Measurements from ENCODE around the gene SCGB3A2.

SCGB3A2 gene

DNA sequence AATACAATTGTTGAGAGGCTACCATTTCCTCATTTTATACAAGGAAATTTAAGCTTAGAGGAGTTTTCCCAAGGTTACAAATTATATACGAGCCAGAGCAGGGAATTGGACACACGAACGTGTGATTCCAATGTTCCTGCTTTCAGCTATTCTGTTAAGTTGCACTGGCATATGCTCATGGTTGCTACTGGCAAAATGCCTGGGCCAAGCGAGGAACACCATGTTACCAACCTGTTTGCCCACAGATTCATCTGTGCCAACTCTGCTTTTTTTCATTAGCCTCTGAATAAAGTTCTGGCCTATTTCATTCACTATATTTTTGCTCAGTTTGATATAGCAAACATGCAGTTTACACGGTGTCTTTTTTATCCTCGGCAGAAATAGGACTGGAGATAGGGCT is 32.9 kb downstream of the SCGB3A2 start:
- DNase-seq, result no peak

DNA sequence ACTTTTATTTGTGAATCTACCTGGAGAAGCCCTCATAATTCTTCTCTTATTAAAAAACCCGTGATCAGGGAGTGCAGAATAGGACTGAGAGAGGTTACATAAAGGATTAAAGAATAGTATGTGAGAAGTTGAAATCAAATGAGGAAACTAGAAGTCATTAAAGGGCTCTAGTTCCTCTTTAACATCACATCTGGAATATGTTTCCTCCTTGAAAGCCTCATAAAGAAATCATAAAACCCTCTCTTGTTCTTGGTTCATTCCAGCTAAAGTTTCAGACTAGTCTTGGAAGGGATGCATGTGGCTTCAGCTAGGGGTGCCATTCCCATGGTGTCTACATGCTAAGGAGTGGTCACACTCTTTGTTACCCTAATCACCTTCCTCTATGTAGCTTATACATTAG is 33.5 kb downstream of the SCGB3A2 start:
- no peak for DNase-seq

DNA sequence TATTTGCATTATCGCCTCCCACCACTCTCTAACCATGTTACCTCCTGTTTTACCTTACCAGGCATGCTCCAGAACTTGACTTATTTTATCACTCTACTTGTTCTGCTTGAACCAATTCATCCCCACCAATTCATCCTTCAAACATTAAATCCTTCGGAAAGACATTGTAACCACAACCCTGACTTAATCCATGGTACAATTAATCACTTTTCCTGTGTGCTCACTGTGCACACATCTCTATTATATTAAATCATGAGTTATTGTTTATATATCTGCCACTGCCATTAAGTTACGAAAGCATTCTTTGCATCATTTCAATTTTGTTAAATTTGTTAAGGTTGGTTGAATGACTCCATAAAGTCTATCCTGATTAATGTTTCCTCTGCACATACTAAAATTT is 35.3 kb downstream of the SCGB3A2 start:
- no peak for DNase-seq

DNA sequence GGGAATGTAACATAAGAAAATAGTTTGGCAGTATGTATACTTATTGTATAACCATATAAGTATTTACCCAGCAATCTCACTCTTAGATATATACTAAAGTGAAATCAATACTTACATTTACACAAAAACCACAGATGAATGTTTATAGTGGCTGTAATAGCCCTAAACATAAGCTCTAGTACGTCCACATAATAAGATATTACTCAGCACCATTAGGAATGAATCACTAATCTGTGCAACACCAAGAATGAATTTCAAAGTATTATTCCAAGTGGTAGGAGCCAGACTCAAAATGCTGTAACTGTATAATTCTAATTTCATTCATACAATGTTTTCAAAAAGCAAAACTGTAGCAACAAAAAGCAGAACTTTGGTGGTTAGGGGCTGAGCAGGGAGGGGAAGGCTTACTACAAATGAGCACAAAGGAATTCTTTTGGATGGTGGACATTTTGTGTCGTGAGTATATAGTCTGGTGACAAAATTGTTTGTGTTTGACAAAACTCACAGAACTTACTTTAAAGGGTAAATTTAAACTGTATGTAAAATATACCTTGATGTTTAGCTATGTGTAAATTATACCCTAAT is 39.7 kb downstream of the SCGB3A2 start:
- no peak for DNase-seq

DNA sequence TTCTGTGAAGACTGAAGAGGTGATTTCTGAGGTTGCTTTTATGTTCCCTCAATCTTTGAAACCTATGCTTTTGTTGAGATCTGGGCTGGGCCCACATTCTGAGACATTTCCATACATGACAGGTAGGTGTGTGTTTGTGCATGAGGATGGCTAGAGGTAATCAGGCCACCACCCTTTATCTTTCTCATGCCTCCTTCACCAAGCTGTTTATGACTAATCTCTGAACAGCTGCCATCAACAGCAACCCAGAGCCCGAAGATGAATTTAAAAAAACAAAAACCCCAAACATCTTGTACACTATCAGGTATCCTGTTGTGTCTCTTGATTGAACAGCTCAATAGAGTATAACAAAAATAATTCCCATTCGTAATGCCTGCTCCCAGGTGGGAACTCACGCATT is 40.4 kb downstream of the SCGB3A2 start:
- DNase-seq, result no peak

DNA sequence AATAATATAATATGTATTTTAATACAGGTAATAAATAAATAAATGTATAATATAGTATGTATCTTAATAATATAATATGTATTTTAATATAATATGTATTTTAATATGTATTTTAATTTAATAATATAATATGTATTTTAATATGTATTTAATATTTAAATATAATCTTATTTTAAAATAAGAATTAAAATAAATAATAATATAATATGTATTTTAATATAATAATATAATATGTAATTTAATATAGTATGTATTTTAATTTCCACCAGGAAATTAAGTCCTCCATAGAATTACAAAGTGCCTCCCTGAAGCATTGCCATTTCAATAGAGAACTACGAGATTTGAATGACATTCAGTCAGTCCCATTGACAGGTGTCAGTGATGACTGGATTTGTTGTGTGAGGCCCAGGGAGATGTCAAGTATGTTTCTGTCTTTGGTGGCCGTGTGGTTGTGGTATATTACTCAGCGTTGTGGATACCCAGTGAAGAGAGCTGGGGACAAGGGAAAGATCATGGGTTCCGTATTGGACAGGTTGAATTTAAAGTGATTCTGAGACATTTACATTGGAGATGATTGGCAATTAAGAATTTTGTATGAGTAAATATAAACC is 42.0 kb downstream of the SCGB3A2 start:
- DNase-seq, result no peak

DNA sequence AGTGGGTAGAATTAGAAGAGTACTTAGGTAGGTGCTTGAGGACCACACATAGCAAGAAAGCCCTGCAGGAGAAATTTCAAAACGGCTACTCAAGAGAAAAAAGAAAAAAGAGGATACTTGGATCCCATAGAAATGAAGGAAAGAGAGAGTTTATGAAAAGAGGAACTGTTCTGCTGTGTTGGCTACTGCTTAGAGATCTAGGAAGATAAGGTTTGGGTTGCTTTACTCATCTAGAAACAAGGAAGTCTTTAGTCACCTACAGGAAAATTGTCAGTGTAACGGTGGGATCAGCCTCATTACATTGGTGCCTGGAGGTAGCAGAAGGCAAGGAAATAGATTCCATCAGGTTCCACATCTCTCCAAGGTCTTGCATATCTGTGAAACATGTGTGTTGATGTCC is 42.6 kb downstream of the SCGB3A2 start:
- DNase-seq, result no peak

DNA sequence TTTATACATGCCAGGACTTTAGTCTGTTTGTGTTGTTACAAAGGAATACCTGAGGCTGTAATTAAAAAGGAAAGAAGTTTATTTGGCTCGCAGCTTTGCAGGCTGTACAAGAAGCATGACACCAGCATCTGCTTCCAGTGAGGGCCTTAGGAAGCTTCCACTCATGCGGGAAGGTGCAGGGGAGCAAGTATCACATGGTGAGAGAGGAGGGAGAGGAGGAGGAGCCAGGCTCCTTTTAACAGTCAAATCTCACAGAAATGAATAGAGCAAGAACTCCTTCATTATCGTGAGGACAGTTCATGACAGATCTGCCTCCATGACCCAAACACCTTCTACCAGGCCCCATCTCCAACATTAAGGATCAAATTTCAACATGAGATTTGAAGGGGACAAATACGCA is 46.5 kb downstream of the SCGB3A2 start:
- no peak for DNase-seq

DNA sequence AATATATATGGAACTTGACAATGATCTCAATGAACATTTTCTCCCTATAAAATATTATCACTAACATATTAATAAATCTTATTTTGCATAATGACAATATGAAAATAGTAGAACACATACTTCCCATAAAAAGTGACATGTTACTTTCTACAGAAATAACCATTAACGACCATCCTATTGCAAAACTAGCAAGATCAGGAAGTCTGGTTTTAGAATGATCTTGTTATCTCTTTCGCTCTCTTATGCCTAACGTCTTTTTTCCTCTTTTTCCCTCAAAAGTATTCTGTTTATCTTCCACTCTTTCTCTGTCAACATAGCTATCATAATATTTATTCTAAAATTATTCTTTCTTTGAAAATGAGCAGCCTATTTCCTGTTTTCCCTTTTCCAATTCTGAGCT is 49.4 kb downstream of the SCGB3A2 start:
- DNase-seq, result no peak

DNA sequence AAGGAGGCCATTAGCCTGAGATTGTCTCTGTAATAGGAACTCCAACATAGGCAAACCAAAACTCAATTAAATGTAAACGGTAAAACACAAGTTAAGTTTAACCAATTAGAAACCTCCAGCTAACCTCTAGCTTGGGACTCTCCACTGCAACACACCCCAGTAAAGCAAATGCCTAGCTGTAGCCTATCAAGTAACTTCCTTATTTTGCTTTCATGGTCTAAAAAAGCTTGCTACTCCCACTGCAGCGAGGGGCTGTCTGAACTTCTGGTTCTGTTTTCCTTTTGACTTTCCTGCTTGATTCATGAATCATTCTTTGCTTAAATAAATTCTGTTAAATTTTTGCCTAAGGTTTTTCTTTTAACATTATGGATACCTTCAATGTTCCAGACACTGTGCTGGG is 52.3 kb downstream of the SCGB3A2 start:
- no peak for DNase-seq
